ENCODE measurements around the gene RFX6.

DNA sequence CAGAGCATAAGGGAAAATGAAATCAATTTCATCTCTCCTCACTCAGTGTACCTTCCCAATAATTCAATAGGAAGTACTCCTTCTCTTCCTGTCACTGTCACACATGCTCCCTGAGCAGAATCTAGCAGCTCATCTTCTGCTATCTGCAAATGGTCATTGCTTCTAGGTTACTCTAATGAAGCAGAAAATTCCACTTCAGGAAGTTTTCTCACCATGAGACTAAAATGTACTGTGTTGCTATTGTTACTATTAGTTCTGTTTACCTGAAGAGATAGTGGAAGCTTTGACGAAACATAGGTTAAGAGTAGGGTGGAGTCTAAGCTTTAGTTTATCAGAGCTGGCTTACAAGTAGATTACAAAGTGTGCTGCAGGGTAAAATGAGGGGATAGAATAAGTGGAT, 52.8 kb downstream of the RFX6 start:
- TF ChIP-seq POLR2AphosphoS5 (IDR thresholded peaks at IDR 0.05; ENCODE audit: low read depth, low read length) (no peak), REST (IDR thresholded peaks at IDR 0.05; ENCODE audit: insufficient read depth in 1 of 2, low read depth in 2 of 2, low read length in 2 of 2) (no peak), SIN3A (IDR thresholded peaks at IDR 0.05; ENCODE audit: borderline replicate concordance, insufficient read depth, low read length) (no peak), TAF1 (IDR thresholded peaks at IDR 0.05; ENCODE audit: borderline replicate concordance, insufficient read depth, low read length) (no peak)
